IMR-90 (cell line): ENCODE results near the gene DGKB. TPM values are rescaled to one million over a fixed set of nuclear protein-coding genes. Genes with fewer than 3 reads are reported as not detected.

Source experiments
- ATAC-seq: fragments of 200-7000 bp; cut with Tn5 transposase; 2 replicates; pipeline ENCODE4 v1.9.1; 2020; ENCODE audit warnings: low read depth, mild to moderate bottlenecking, moderate library complexity
- BruUV-seq: library from RNA; stranded (reverse); fragments of 400-500 nt; replicated peaks from 2 replicates; lab custom pipeline; 2021; lab: Mats Ljungman, UMichigan
- CTCF ChIA-PET: fragments of 300-600 bp; formaldehyde crosslinking; extraction: SDS; loops from one replicate; lab custom pipeline; 2021; ENCODE audit warnings: antibody characterized with exemption; lab: Yijun Ruan, JAX
- POLR2A ChIA-PET: fragments of 300-600 bp; sonication (Branson Sonifier 250); formaldehyde crosslinking; loops from one replicate; lab custom pipeline; 2022; ENCODE audit warnings: antibody characterized with exemption; ENCODE audit not compliant: unreplicated experiment; lab: Charles Lee
- DNase-seq: peaks from one replicate; pipeline ENCODE4 v3.0.0; 2013
- H2AFZ ChIP-seq: replicated peaks from 2 replicates; pipeline ENCODE3; 2013; ENCODE audit warnings: low read length, mild to moderate bottlenecking; ENCODE audit not compliant: poor library complexity
- H2AK5ac ChIP-seq: 2 replicates; pipeline ENCODE4 v1.6.1; 2013; ENCODE audit warnings: low read depth, low read length, inconsistent platforms
- H2AK9ac ChIP-seq: replicated peaks from 2 replicates; pipeline ENCODE3; 2013; ENCODE audit warnings: mild to moderate bottlenecking, low read depth, low read length, moderate library complexity; ENCODE audit not compliant: poor library complexity
- H2BK120ac ChIP-seq: 2 replicates; pipeline ENCODE4 v1.6.1; 2013; ENCODE audit warnings: low read depth, low read length, inconsistent platforms
- H2BK15ac ChIP-seq: 3 replicates; pipeline ENCODE4 v1.6.1; 2013; ENCODE audit warnings: low read depth, low read length, inconsistent platforms
- H2BK20ac ChIP-seq: 2 replicates; pipeline ENCODE4 v1.6.1; 2013; ENCODE audit warnings: low read depth, mild to moderate bottlenecking, inconsistent platforms, low read length, moderate library complexity
- H2BK5ac ChIP-seq: 2 replicates; pipeline ENCODE4 v1.6.1; 2013; ENCODE audit warnings: mild to moderate bottlenecking, low read depth, low read length, inconsistent platforms; ENCODE audit not compliant: poor library complexity, severe bottlenecking
- H3K14ac ChIP-seq: replicated peaks from 2 replicates; pipeline ENCODE4 v1.6.1; 2013; ENCODE audit warnings: low read depth, low read length, inconsistent platforms
- H3K18ac ChIP-seq: 2 replicates; pipeline ENCODE4 v1.6.1; 2013; ENCODE audit warnings: low read depth, low read length, control low read depth
- H3K23ac ChIP-seq: 2 replicates; pipeline ENCODE4 v1.6.1; 2013; ENCODE audit warnings: low read depth, low read length, inconsistent platforms
- H3K27ac ChIP-seq: 2 replicates; pipeline ENCODE4 v1.5.1; 2013; ENCODE audit warnings: mild to moderate bottlenecking, control low read depth, low read length; ENCODE audit not compliant: insufficient read depth
- H3K27me3 ChIP-seq: 2 replicates; pipeline ENCODE4 v1.6.1; 2013; ENCODE audit warnings: low read length; ENCODE audit not compliant: control insufficient read depth, insufficient read depth
- H3K36me3 ChIP-seq: 2 replicates; pipeline ENCODE4 v1.6.1; 2013; ENCODE audit warnings: low read length, mixed read lengths; ENCODE audit not compliant: control insufficient read depth, insufficient read depth
- H3K4ac ChIP-seq: 2 replicates; pipeline ENCODE4 v1.6.1; 2013; ENCODE audit warnings: low read depth, low read length, inconsistent platforms
- H3K4me1 ChIP-seq: 2 replicates; pipeline ENCODE4 v1.6.1; 2013; ENCODE audit warnings: low read length, mixed read lengths; ENCODE audit not compliant: control insufficient read depth, insufficient read depth
- H3K4me2 ChIP-seq: 2 replicates; pipeline ENCODE4 v1.6.1; 2013; ENCODE audit warnings: low read depth, mild to moderate bottlenecking, control low read depth, low read length, moderate library complexity
- H3K4me3 ChIP-seq: 2 replicates; pipeline ENCODE4 v1.5.1; 2013; ENCODE audit warnings: low read depth, mild to moderate bottlenecking, control low read depth, low read length, moderate library complexity; ENCODE audit not compliant: insufficient read depth
- H3K56ac ChIP-seq: 2 replicates; pipeline ENCODE4 v1.6.1; 2013; ENCODE audit warnings: low read length, inconsistent platforms; ENCODE audit not compliant: insufficient read depth; ENCODE audit errors: extremely low read depth
- H3K79me1 ChIP-seq, 2 experiments: 2 replicates each; pipeline ENCODE4 v1.6.1; 2013; ENCODE audit warnings: low read length in 2 of 2, inconsistent platforms in 1 of 2, low read depth in 1 of 2
- H3K9ac ChIP-seq: 2 replicates; pipeline ENCODE4 v1.6.1; 2013; ENCODE audit warnings: low read depth, low read length, control low read depth
- H3K9me1 ChIP-seq: 2 replicates; pipeline ENCODE4 v1.6.1; 2013; ENCODE audit warnings: low read length, inconsistent platforms; ENCODE audit not compliant: insufficient read depth
- H3K9me3 ChIP-seq: 2 replicates; pipeline ENCODE4 v1.6.1; 2013; ENCODE audit warnings: low read length; ENCODE audit not compliant: control insufficient read depth, insufficient read depth
- H4K20me1 ChIP-seq: 2 replicates; pipeline ENCODE4 v1.6.1; 2013; ENCODE audit warnings: low read length, inconsistent platforms; ENCODE audit not compliant: insufficient read depth
- H4K5ac ChIP-seq: 2 replicates; pipeline ENCODE4 v1.6.1; 2013; ENCODE audit warnings: mild to moderate bottlenecking, low read depth, low read length, control low read depth
- H4K8ac ChIP-seq, 2 experiments: 2 replicates each; pipeline ENCODE4 v1.6.1; 2013; ENCODE audit warnings: low read depth in 2 of 2, low read length in 2 of 2, control low read depth in 1 of 2, inconsistent platforms in 1 of 2
- H4K91ac ChIP-seq: 2 replicates; pipeline ENCODE4 v1.6.1; 2013; ENCODE audit warnings: low read depth, low read length, inconsistent platforms; ENCODE audit not compliant: insufficient read depth
- CEBPB ChIP-seq: IDR thresholded peaks from 2 replicates; pipeline ENCODE4 v1.6.1; 2012; ENCODE audit warnings: low read depth, low read length, improper control_type of control experiment
- USF2 ChIP-seq: fragments of 150-350 bp; IDR thresholded peaks from 2 replicates; pipeline ENCODE4 v1.6.1; 2017; ENCODE audit warnings: mild to moderate bottlenecking, antibody characterized with exemption, low read length, low read depth
- WGBS, 2 experiments: methylation state at CpG; one replicate each; pipeline versions ENCODE4 v1.1.5 to v1.1.7; 2013; ENCODE audit warnings: missing lambda C conversion rate in 2 of 2; ENCODE audit not compliant: insufficient read length in 1 of 2; ENCODE audit errors: extremely low coverage in 2 of 2; 5-methylcytosine and 5-hydroxymethylcytosine counted together
- dilution Hi-C: fragments of 300-500 bp; cut with HindIII; formaldehyde crosslinking; loops from one replicate; pipeline ENCODE4 v1.14.3; 2018; ENCODE audit warnings: low sequenced_read_pairs; ENCODE audit not compliant: unreplicated experiment
- in situ Hi-C: fragments of 300-500 bp; cut with MboI; formaldehyde crosslinking; loops from 3 replicates; pipeline ENCODE4 v1.14.3; 2019; ENCODE audit warnings: low sequenced_read_pairs, inconsistent platforms, mixed read lengths
- intact Hi-C: fragments of 100-400 bp; cut with micrococcal nuclease; formaldehyde crosslinking; loops from 2 replicates; pipeline ENCODE4 v1.10.0; 2022
- polyA plus RNA-seq, 3 experiments: library from polyadenylated mRNA; depleted of rRNA; stranded (reverse); fragments of >200 nt; gene quantifications; 2 replicates each; pipeline ENCODE4 v1.2.3, GENCODE V29; 2012; ENCODE audit warnings: low replicate concordance in 1 of 3
- total RNA-seq: library from RNA; depleted of rRNA; stranded (reverse); fragments of >200 nt; gene quantifications from 2 replicates; pipeline ENCODE4 v1.2.3, GENCODE V29; 2012

DGKB gene
- total and polyA plus RNA-seq, 2 of the 4 experiments (the other 2 are of a cell fraction) = not detected

DNA sequence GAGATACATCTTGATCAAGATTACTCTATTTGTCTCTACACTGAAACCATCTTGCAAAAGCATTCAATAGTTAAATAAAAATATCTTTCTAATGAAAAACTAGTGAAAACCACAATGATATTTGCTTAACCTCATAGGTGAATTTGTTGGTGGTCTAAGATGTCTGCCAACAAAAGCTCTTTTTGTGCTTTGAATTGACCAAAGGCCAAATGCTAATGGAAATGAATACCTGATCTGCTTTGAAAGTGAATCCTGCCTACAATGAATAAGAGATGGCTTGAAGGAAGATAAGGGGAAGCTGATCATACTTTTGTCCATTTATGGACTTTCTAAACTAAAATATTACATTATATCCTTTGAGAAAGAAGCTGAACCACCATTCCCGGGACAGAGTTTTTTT, 684.2 kb downstream of the DGKB start:
- Histone ChIP-seq H3K4me2 (no peak overlapping the region), H2AK5ac (no peak overlapping the region), H3K4me1 (no peaks in the 10 kb centered on the region), H3K9me3 (no peaks in the 10 kb centered on the region), H2AFZ (no peak overlapping the region), H4K20me1 (no peaks in the 10 kb centered on the region), H3K36me3 (no peaks in the 10 kb centered on the region), H2BK120ac (no peak overlapping the region), H3K14ac (no peak overlapping the region), H3K9ac (no peak overlapping the region), H2BK20ac (no peak overlapping the region), H2BK5ac (no peak overlapping the region), H3K4me3 (no peak overlapping the region), H3K56ac (no peak overlapping the region), H2BK15ac (no peak overlapping the region), H3K9me1 (0 out of 2 replicates have a peak, but pooled peaks cover 4% of the 10 kb centered on the region), H4K5ac (no peak overlapping the region), H2AK9ac (no peak overlapping the region), H3K27ac (no peak overlapping the region), H3K27me3 (no peaks in the 10 kb centered on the region), H4K8ac (no peak overlapping the region), H3K4ac (no peak overlapping the region), H3K79me1 (no peaks in the 10 kb centered on the region), H4K91ac (no peak overlapping the region), H3K23ac (no peak overlapping the region), H3K18ac (no peak overlapping the region)
- TF ChIP-seq CEBPB = no peak
- TF ChIP-seq USF2 = no peak
- ChIA-PET POLR2A (no interaction called here), CTCF (no interaction called here)
- ATAC-seq (no peak), DNase-seq (no peak)
- no CpG with 5 or more reads among the region's 1 CpG for WGBS, 2 experiments
- dilution Hi-C loops (no loop called here), in situ Hi-C loops (no loop called here), intact Hi-C loops (no loop called here)
- BruUV-seq = no TSS peak
